ENCODE results near the gene MIOX.

The MIOX gene

GRCh38 chr22:50455201-50455600 is 31.5 kb upstream of the MIOX start:
- DNase-seq (ENCODE audit: low read depth) = no peak

DNA sequence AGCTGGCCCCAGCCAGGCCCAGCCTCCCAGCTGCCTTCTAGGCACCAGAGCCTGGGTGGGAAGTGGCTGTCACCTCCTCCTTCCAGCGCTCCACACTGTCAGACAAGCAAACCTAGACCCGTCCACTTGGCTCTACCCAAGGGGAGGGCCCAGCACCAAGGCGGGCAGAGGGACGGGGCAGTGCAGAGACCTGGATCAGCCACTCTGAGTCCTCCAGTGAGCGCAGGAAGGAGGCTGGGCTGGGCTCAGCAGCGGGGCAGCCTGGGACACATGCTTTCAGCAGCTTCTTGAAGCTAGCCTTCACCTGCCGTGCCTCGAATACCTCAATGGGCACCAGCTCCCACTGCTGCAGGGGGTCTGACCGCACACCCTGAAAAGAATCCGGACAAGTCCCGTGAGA is 30.6 kb upstream of the MIOX start:
- DNase-seq (ENCODE audit: low read depth) = no peak

DNA sequence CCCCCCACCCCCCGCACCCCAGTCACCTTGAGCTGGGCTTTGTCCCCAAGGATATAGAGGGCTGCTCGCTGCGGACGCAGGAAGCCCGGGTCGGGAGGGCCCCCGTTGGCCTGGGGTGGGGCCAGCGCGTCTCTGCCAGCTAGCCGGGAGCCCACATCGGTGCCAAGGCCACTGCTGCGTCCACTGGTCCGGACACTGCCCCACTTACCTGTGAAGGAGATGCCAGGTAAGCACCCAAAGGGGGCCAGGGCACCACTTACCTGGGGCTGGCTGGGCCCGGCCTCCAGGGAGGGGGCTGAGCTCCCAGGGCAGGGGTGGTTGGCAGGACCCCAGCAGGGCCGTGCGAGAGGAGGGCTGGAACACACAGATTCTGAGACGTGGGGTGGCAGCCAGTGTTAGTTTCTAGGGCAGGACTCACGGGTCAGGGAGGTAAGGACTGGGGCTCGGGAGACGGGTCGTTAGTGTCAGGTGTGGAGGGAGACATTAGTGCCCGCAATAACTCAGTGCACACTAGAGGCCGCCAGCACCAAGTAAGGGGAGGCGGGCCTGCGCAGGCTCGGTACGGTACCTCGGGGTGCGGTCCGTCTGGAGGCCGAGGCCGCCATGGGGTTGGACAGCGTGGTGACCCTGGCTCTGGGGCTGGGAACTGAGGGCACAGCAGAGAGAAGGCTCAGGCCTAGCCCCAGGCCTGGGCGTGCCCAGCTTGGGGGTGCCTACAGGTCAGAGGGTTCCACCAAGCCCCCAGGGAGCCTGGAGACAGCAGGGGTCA is 30.0 kb upstream of the MIOX start:
- no peak for DNase-seq (ENCODE audit: low read depth)

GRCh38 chr22:50459016-50459415 is 27.6 kb upstream of the MIOX start:
- DNase-seq (ENCODE audit: low read depth) = no peak

GRCh38 chr22:50459496-50460140 is 27.0 kb upstream of the MIOX start:
- no peak for DNase-seq (ENCODE audit: low read depth)

- DNase-seq (ENCODE audit: low read depth) = no peak
These were observed 25.7 kb upstream of the MIOX start for GRCh38 chr22:50460938-50461337.

DNA sequence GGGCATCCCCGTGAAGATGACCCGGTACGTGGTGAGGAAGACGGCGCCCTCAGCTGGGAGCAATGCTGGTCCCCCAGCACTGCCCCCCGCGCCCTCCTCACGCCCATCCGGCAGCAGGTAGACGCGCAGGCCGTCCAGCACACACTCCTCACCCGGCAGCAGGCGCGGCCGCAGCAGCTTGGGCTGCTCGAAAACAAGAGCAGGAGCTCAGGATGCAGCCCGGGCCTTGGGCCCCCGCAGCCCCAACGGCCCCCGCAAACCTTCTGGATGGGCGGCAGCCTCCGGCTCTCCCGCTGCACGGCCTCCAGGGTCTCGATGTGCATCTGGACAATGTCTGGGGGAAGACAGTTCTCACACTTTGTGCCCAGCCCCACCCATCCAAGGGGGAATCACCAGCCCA is 25.1 kb upstream of the MIOX start:
- no peak for DNase-seq (ENCODE audit: low read depth)

- DNase-seq (ENCODE audit: low read depth) = no peak
These were observed 24.6 kb upstream of the MIOX start for GRCh38 chr22:50461979-50462540.

- no peak for DNase-seq (ENCODE audit: low read depth)
These were observed 23.3 kb upstream of the MIOX start for GRCh38 chr22:50463188-50463900.

GRCh38 chr22:50464451-50464850 is 22.2 kb upstream of the MIOX start:
- DNase-seq (ENCODE audit: low read depth) = no peak

- DNase-seq (ENCODE audit: low read depth) = no peak
These were observed 21.4 kb upstream of the MIOX start for GRCh38 chr22:50465066-50465930.

DNA sequence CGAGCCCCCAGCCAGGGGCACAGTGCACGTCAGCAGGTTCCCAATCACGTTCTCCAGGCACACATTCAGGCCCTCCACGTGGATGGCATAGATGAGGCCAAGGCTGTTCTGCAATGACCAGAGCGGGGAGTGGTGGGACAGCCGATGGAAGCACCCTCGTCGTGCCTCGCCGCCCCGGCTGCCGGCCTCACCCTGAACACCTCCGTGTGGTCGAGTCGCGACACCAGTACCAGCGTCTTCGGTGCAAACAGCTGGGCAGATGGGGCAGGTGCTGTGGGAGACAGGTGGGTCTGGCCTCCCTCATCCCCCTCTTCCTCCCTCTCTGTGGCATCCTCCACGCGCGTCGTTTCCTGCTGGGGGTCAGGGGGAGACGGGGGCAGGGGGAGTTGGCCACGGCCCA is 19.3 kb upstream of the MIOX start:
- DNase-seq (ENCODE audit: low read depth) = no peak

DNA sequence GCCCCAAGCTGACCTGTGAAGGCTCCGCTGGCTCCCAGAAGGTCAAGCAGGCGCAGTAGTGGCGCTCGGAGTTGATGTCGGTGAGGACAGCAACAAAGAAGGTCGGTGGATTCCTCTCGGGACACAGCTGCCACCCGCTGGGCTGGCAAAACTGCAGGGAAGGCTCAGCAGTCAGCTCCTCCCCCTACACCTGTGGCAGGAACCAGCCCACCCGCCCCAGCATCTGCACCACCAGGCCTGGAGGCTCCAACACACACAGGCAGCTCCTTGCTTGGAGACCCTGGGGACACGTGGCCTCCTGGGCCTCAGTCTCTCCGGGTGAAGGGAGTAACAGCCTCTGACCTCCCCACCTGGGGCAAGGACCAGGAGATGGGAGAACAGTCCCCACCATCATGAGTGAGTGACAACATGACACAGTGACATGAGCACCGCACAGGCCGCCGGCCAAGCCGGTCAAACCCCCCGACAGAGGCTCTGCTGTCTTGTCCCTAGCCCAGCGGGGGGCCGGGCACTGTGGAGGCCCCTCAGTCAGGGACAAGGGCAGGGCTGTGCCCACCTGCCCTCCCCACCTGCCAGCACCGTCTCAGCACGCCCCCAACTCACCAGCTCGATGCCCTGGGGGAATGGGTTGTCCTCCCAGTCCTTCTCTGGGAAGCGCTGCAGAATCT is 18.8 kb upstream of the MIOX start:
- no peak for DNase-seq (ENCODE audit: low read depth)

GRCh38 chr22:50468626-50469025 is 18.0 kb upstream of the MIOX start:
- no peak for DNase-seq (ENCODE audit: low read depth)

- DNase-seq (ENCODE audit: low read depth) = peak; percentile 98
These were observed 17.0 kb upstream of the MIOX start for GRCh38 chr22:50469377-50470305.

DNA sequence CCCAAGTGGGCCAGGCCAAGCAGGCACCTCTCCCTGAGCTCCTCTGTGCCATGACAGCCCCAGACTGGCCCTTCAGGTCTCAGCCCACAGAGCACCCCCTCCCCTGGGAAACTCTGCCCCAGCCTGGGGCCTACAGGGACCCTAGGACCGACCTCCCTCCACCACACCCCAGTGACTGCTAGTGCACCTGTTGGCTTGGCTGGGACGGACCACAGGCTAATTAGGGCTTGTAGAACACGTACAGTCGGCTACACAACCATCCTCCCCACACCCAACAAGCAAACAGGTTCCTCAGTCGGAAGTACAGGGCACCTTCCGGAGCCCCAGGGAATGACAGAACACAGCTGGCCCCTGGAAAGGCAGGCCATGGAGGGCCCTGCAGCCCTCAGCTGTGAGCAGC is 16.2 kb upstream of the MIOX start:
- DNase-seq (ENCODE audit: low read depth) = no peak

DNA sequence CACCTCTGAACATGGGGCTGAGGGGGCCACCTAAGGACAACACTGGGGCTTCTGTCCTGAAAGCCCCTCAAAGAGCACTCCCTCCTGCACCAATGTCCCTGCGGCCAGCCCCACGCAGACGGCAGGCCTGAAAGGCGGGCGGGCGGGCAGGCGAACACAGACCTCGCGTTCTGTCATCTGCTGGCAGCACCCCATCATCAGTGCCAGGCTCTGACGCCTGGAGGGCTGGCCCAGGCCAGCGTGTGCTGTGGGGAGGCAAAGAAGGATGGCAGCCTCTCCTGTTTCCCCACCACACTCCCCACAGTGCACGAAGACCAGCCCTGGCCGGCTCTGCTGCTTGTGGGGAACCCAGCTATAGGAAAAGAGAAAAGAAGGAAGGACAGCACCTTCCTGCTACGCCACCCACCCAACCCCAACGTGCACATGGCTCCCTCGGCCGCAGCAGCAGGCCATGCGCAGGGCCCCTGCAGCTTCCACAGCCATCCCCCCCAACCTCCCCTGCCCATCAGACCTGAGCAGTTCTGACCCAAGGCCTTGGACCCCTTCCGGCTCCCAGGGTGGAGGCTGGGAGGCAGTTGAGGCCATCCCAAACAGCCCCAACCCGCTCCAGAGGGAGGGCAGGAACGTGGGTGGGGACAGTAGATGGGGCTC is 15.3 kb upstream of the MIOX start:
- DNase-seq (ENCODE audit: low read depth) = no peak

GRCh38 chr22:50471962-50472361 is 14.7 kb upstream of the MIOX start:
- no peak for DNase-seq (ENCODE audit: low read depth)

DNA sequence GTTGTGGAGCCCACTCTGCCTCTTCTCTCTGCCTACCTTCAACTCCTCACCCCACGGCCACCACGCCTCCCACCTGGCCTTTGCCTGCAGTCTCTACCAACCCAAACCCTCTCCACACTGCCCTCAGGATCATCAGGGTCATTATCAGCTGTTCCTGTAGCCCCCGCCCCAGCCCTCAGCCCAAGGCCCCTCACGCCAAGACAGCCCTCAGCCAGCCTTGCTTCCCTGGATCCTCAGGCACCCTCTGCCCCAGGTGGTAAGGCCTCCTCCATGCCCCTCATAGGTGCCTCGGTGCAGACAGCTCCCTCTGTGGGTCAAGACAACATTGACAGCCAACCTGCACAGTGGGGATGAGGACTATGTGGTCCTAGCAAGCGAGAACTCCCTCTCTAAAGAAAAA is 13.6 kb upstream of the MIOX start:
- no peak for DNase-seq (ENCODE audit: low read depth)

Data from activated T-helper 1 cell treated with Interleukin-2 at 50 U/mL for 16 hours (primary cell).